ENCODE data around the gene SURF1.
"Not testable (repeated sequence)": the region's sequence is repeated elsewhere in the genome, so short reads cannot be mapped to it uniquely, and the experiment has no call there.

The SURF1 gene

GRCh38 chr9:133335924-133336811 lies 20.1 kb downstream of the SURF1 start, which contains the start of gene SURF6:
Gene SURF6 (minus strand): TSS chr9:133336188. CDS start chr9:133336132, 56 bp downstream.
- Histone ChIP-seq H3K79me2 (ENCODE audit: insufficient read depth, low read length) (peaks cover 17% of the 10 kb centered on the region), H3K4me2 (ENCODE audit: low read depth, low read length, poor library complexity, severe bottlenecking) (peak within 1 kb of the TSS; percentile 73), H3F3A (ENCODE audit: insufficient read depth) (peaks cover 9% of the 10 kb centered on the region), H2AFZ (ENCODE audit: low read depth, low read length, severe bottlenecking) (peak within 1 kb of the TSS; percentile 79), H3K27ac (ENCODE audit: low read depth, low read length) (peak within 1 kb of the TSS; percentile 72), H3K9me2 (replicated peaks; ENCODE audit: insufficient read depth, low read length) (no peaks in the 10 kb centered on the region), H3K36me3 (ENCODE audit: low read length) (no peaks in the 10 kb centered on the region), H3K4me3 (ENCODE audit: insufficient read depth, low read length, poor library complexity, severe bottlenecking) (peak within 1 kb of the TSS; percentile 93), H4K20me1 (ENCODE audit: low read depth, low read length) (no peaks in the 10 kb centered on the region), H3K27me3 (ENCODE audit: low read length) (no peaks in the 10 kb centered on the region), H3K9me3 (ENCODE audit: insufficient read depth, low read length) (no peaks in the 10 kb centered on the region), H3K9ac (ENCODE audit: low read length) (peak within 1 kb of the TSS; percentile 69)
- TF ChIP-seq EZH2phosphoT487 (conservative IDR thresholded peaks at IDR 0.05; ENCODE audit: low read length) (no peak), CTCF (IDR thresholded peaks at IDR 0.05; ENCODE audit: insufficient read depth, low read length, poor library complexity, severe bottlenecking) (no peak)

GRCh38 chr9:133334888-133335287 lies 21.4 kb downstream of the SURF1 start:
- H4K20me1 ChIP-seq (ENCODE audit: low read depth, low read length); H3K27ac ChIP-seq (ENCODE audit: low read depth, low read length); H3K27me3 ChIP-seq (ENCODE audit: low read length); H3K9me2 ChIP-seq (replicated peaks; ENCODE audit: insufficient read depth, low read length); H3K36me3 ChIP-seq (ENCODE audit: low read length); H2AFZ ChIP-seq (ENCODE audit: low read depth, low read length, severe bottlenecking); H3K9me3 ChIP-seq (ENCODE audit: insufficient read depth, low read length): not testable (repeated sequence)
- Histone ChIP-seq H3K4me2 (ENCODE audit: low read depth, low read length, poor library complexity, severe bottlenecking) (peak overlapping the region; percentile 73), H3K9ac (ENCODE audit: low read length) (peak overlapping the region; percentile 69), H3K4me3 (ENCODE audit: insufficient read depth, low read length, poor library complexity, severe bottlenecking) (peak overlapping the region; percentile 93), H3F3A (ENCODE audit: insufficient read depth) (peaks cover 19% of the 10 kb centered on the region), H3K79me2 (ENCODE audit: insufficient read depth, low read length) (peaks cover 17% of the 10 kb centered on the region)

GRCh38 chr9:133334161-133334560 lies 22.1 kb downstream of the SURF1 start:
- no peaks in the 10 kb centered on the region for H4K20me1 ChIP-seq (ENCODE audit: low read depth, low read length)
- no peaks in the 10 kb centered on the region for H3K9me3 ChIP-seq (ENCODE audit: insufficient read depth, low read length)
- H2AFZ ChIP-seq (ENCODE audit: low read depth, low read length, severe bottlenecking) = no peak overlapping the region
- no peaks in the 10 kb centered on the region for H3K9me2 ChIP-seq (replicated peaks; ENCODE audit: insufficient read depth, low read length)
- TF ChIP-seq EZH2phosphoT487 (conservative IDR thresholded peaks at IDR 0.05; ENCODE audit: low read length) (no peak), CTCF (IDR thresholded peaks at IDR 0.05; ENCODE audit: insufficient read depth, low read length, poor library complexity, severe bottlenecking) (no peak)
- H3K4me3 ChIP-seq (ENCODE audit: insufficient read depth, low read length, poor library complexity, severe bottlenecking) = no peak overlapping the region
- H3K27me3 ChIP-seq (ENCODE audit: low read length) = no peaks in the 10 kb centered on the region
- H3K27ac ChIP-seq (ENCODE audit: low read depth, low read length) = no peak overlapping the region
- no peaks in the 10 kb centered on the region for H3K36me3 ChIP-seq (ENCODE audit: low read length)
- H3F3A ChIP-seq (ENCODE audit: insufficient read depth) = peaks cover 23% of the 10 kb centered on the region
- H3K9ac ChIP-seq (ENCODE audit: low read length) = no peak overlapping the region
- no peak overlapping the region for H3K4me2 ChIP-seq (ENCODE audit: low read depth, low read length, poor library complexity, severe bottlenecking)
- H3K79me2 ChIP-seq (ENCODE audit: insufficient read depth, low read length) = peaks cover 17% of the 10 kb centered on the region

- Histone ChIP-seq H3K9ac (ENCODE audit: low read length) (no peak overlapping the region), H3K9me3 (ENCODE audit: insufficient read depth, low read length) (no peaks in the 10 kb centered on the region), H3K27me3 (ENCODE audit: low read length) (no peaks in the 10 kb centered on the region), H3K27ac (ENCODE audit: low read depth, low read length) (no peak overlapping the region), H3K4me2 (ENCODE audit: low read depth, low read length, poor library complexity, severe bottlenecking) (no peak overlapping the region), H3K79me2 (ENCODE audit: insufficient read depth, low read length) (peaks cover 17% of the 10 kb centered on the region), H3F3A (ENCODE audit: insufficient read depth) (peaks cover 23% of the 10 kb centered on the region), H3K4me3 (ENCODE audit: insufficient read depth, low read length, poor library complexity, severe bottlenecking) (no peak overlapping the region), H2AFZ (ENCODE audit: low read depth, low read length, severe bottlenecking) (no peak overlapping the region), H4K20me1 (ENCODE audit: low read depth, low read length) (no peaks in the 10 kb centered on the region), H3K36me3 (ENCODE audit: low read length) (no peaks in the 10 kb centered on the region), H3K9me2 (replicated peaks; ENCODE audit: insufficient read depth, low read length) (no peaks in the 10 kb centered on the region)
- TF ChIP-seq CTCF (IDR thresholded peaks at IDR 0.05; ENCODE audit: insufficient read depth, low read length, poor library complexity, severe bottlenecking) (no peak), EZH2phosphoT487 (conservative IDR thresholded peaks at IDR 0.05; ENCODE audit: low read length) (no peak)
Measured at GRCh38 chr9:133333566-133333965, 22.7 kb downstream of the SURF1 start.
